Activated naive CD8-positive, alpha-beta T cell treated with anti-CD3 and anti-CD28 coated beads, Interleukin-2, amount 10 ng/mL, durations not matched to agents 7 days and 5 days (primary cell): ENCODE results near the gene STT3B. TPM values are rescaled to one million over a fixed set of nuclear protein-coding genes. Genes with fewer than 3 reads are reported as not detected.
"Not testable (repeated sequence)": the region's sequence is repeated elsewhere in the genome, so short reads cannot be mapped to it uniquely, and the experiment has no call there.

ENCODE experiments used
- ATAC-seq: fragments of 150-1000 bp; cut with Tn5 transposase; one replicate; pipeline ENCODE4 v1.10.0; 2021; ENCODE audit warnings: low read depth, moderate library complexity
- POLR2A ChIA-PET: fragments of 350-600 bp; sonication (Branson Sonifier 250); formaldehyde crosslinking; loops from one replicate; lab custom pipeline; 2021; ENCODE audit warnings: antibody characterized with exemption; lab: Charles Lee
- DNase-seq: peaks from one replicate; pipeline ENCODE4 v3.0.0; 2021
- H3K27ac Mint-ChIP-seq: one replicate; pipeline ENCODE4 v1.8.0; 2022; ENCODE audit warnings: mild to moderate bottlenecking, mixed read lengths
- H3K27me3 Mint-ChIP-seq: one replicate; pipeline ENCODE4 v1.8.0; 2022; ENCODE audit warnings: mild to moderate bottlenecking, moderate library complexity, mixed read lengths
- H3K36me3 Mint-ChIP-seq: one replicate; pipeline ENCODE4 v1.8.0; 2021; ENCODE audit warnings: mild to moderate bottlenecking, mixed read lengths
- H3K4me1 Mint-ChIP-seq: one replicate; pipeline ENCODE4 v1.8.0; 2021; ENCODE audit warnings: mixed read lengths
- H3K4me3 Mint-ChIP-seq: one replicate; pipeline ENCODE4 v1.8.0; 2022; ENCODE audit warnings: mild to moderate bottlenecking, moderate library complexity, mixed read lengths
- H3K9me3 Mint-ChIP-seq: one replicate; pipeline ENCODE4 v1.8.0; 2021; ENCODE audit warnings: mixed read lengths
- total RNA-seq, 2 experiments: library from RNA; stranded (reverse); gene quantifications; one replicate each; pipeline ENCODE4 v1.2.3, GENCODE V29; 2021

The STT3B gene
- total RNA-seq, 2 experiments from 2014 or later, result 123 to 131 TPM

DNA sequence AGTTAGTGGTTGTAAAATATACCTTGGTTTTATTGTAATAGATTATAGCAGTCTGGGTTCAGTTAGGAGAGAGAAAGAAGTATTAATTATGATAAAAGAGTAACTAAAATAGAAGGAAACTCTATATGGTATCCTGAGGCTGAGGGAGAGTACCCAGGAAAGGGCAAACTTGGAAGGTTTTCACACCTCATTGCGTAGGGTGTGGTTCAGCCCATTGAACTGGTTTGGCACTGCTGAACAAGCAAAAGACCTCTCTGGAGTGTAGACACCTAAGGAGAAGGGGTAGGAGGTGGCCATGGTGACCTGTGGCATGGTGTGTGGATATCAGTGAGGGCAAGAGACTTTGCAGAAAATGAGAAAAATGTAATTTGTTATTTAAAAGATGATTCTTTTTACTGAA, 63.5 kb downstream of the STT3B start:
- H3K4me1 Mint-ChIP-seq, result peaks cover 19% of the 10 kb centered on the region
- ATAC-seq (no peak), DNase-seq (no peak)
- POLR2A ChIA-PET, result no interaction called here
- H3K27ac Mint-ChIP-seq, result peak overlapping the region; percentile 62
- peaks cover 67% of the 10 kb centered on the region for H3K36me3 Mint-ChIP-seq
- H3K9me3 Mint-ChIP-seq, result peaks cover 12% of the 10 kb centered on the region
- no peaks in the 10 kb centered on the region for H3K27me3 Mint-ChIP-seq
- H3K4me3 Mint-ChIP-seq, result no peak overlapping the region

GRCh38 chr3:31600431-31600830, 67.7 kb downstream of the STT3B start:
- Mint-ChIP-seq H3K4me3 (no peak overlapping the region), H3K4me1 (peaks cover 12% of the 10 kb centered on the region), H3K36me3 (peaks cover 68% of the 10 kb centered on the region), H3K27me3 (no peaks in the 10 kb centered on the region), H3K9me3 (peaks cover 8% of the 10 kb centered on the region), H3K27ac (no peak overlapping the region)
- POLR2A ChIA-PET, result interaction anchor here (2.2 kb wide), 1 partner anchor 68 kb away, joined by 5 read pairs; the partner anchor contains the start of gene STT3B
- ATAC-seq (no peak), DNase-seq (no peak)

GRCh38 chr3:31605333-31605732, 72.6 kb downstream of the STT3B start:
- DNase-seq, POLR2A ChIA-PET, H3K27me3 Mint-ChIP-seq, ATAC-seq, H3K27ac Mint-ChIP-seq, H3K4me3 Mint-ChIP-seq: not testable (repeated sequence)
- peaks cover 18% of the 10 kb centered on the region for H3K4me1 Mint-ChIP-seq
- peaks cover 82% of the 10 kb centered on the region for H3K36me3 Mint-ChIP-seq
- peaks cover 22% of the 10 kb centered on the region for H3K9me3 Mint-ChIP-seq

- Mint-ChIP-seq H3K27me3 (no peaks in the 10 kb centered on the region), H3K4me3 (no peak overlapping the region), H3K9me3 (peaks cover 22% of the 10 kb centered on the region), H3K36me3 (peaks cover 79% of the 10 kb centered on the region), H3K27ac (no peak overlapping the region), H3K4me1 (peaks cover 17% of the 10 kb centered on the region)
- DNase-seq (no peak), ATAC-seq (no peak)
- POLR2A ChIA-PET, result no interaction called here
Measured at GRCh38 chr3:31606453-31606852, 73.7 kb downstream of the STT3B start.

- H3K27ac Mint-ChIP-seq, result no peak overlapping the region
- H3K4me1 Mint-ChIP-seq, result peaks cover 14% of the 10 kb centered on the region
- POLR2A ChIA-PET, result no interaction called here
- peaks cover 10% of the 10 kb centered on the region for H3K9me3 Mint-ChIP-seq
- H3K27me3 Mint-ChIP-seq, result no peaks in the 10 kb centered on the region
- H3K4me3 Mint-ChIP-seq, result no peak overlapping the region
- ATAC-seq (no peak), DNase-seq (no peak)
- peaks cover 58% of the 10 kb centered on the region for H3K36me3 Mint-ChIP-seq
Measured at GRCh38 chr3:31610700-31611275, 78.1 kb downstream of the STT3B start.

DNA sequence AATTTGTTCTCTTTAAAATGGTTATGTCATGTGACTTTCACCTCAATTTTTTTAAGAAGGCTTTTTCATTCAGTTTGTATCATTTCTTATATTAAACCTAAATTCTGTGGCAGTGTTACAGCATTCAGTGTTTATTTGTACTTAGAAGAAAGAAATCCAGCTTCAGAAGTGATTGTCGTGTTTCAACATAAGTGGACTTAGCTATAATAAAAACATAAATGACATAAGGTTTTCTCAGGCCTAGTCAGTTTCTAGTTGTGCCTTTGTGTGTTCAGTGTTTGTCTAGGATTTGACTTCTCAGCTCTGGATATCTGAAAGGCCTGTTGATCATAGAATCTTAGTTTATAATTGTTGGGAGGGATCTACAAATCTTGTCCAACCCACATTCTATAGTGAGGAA, 80.5 kb downstream of the STT3B start:
- H3K27me3 Mint-ChIP-seq, result no peaks in the 10 kb centered on the region
- peaks cover 9% of the 10 kb centered on the region for H3K4me1 Mint-ChIP-seq
- DNase-seq (no peak), ATAC-seq (no peak)
- peaks cover 44% of the 10 kb centered on the region for H3K36me3 Mint-ChIP-seq
- H3K4me3 Mint-ChIP-seq, result no peak overlapping the region
- H3K27ac Mint-ChIP-seq, result no peak overlapping the region
- POLR2A ChIA-PET, result no interaction called here
- H3K9me3 Mint-ChIP-seq, result no peaks in the 10 kb centered on the region

- peaks cover 41% of the 10 kb centered on the region for H3K36me3 Mint-ChIP-seq
- H3K27ac Mint-ChIP-seq, result no peak overlapping the region
Measured at GRCh38 chr3:31613654-31614053, 80.9 kb downstream of the STT3B start.

GRCh38 chr3:31614162-31614921, 81.6 kb downstream of the STT3B start:
- POLR2A ChIA-PET, result no interaction called here
- no peak for ATAC-seq
- no peaks in the 10 kb centered on the region for H3K27me3 Mint-ChIP-seq
- no peaks in the 10 kb centered on the region for H3K9me3 Mint-ChIP-seq
- no peak overlapping the region for H3K27ac Mint-ChIP-seq
- no peak for DNase-seq
- no peaks in the 10 kb centered on the region for H3K4me1 Mint-ChIP-seq
- H3K36me3 Mint-ChIP-seq, result peaks cover 43% of the 10 kb centered on the region
- no peak overlapping the region for H3K4me3 Mint-ChIP-seq

More at GRCh38 chr3:31613654-31614053, 80.9 kb downstream of the STT3B start:
- no peak for ATAC-seq
- Mint-ChIP-seq H3K9me3 (no peaks in the 10 kb centered on the region), H3K4me3 (no peak overlapping the region), H3K4me1 (peaks cover 4% of the 10 kb centered on the region), H3K27me3 (no peaks in the 10 kb centered on the region)
- POLR2A ChIA-PET, result no interaction called here
- DNase-seq, result no peak

GRCh38 chr3:31615071-31615875, 82.5 kb downstream of the STT3B start:
- Mint-ChIP-seq H3K27ac (no peak overlapping the region), H3K36me3 (peaks cover 42% of the 10 kb centered on the region), H3K9me3 (no peaks in the 10 kb centered on the region), H3K4me1 (no peaks in the 10 kb centered on the region), H3K4me3 (no peak overlapping the region), H3K27me3 (no peaks in the 10 kb centered on the region)
- POLR2A ChIA-PET, result no interaction called here
- no peak for ATAC-seq
- no peak for DNase-seq

DNA sequence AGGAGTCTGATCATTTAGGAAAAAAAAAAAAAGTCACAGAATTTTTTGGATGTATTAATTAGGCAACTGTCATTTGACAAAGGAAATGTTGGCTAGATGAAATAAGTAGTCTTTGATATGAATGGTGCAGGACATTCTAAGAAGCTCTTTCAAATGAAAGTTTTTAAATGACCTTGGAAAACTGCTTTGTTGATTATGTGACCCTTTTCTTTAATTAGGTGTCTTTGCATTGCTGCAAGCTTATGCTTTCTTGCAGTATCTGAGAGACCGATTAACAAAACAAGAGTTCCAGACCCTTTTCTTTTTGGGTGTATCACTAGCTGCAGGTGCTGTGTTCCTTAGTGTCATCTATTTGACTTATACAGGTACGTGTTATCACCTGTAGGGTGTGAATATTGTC, 84.0 kb downstream of the STT3B start:
- Mint-ChIP-seq H3K4me1 (peaks cover 2% of the 10 kb centered on the region), H3K27ac (no peak overlapping the region), H3K36me3 (peaks cover 45% of the 10 kb centered on the region), H3K27me3 (no peaks in the 10 kb centered on the region), H3K9me3 (no peaks in the 10 kb centered on the region), H3K4me3 (no peak overlapping the region)
- DNase-seq (no peak), ATAC-seq (no peak)
- POLR2A ChIA-PET, result no interaction called here

DNA sequence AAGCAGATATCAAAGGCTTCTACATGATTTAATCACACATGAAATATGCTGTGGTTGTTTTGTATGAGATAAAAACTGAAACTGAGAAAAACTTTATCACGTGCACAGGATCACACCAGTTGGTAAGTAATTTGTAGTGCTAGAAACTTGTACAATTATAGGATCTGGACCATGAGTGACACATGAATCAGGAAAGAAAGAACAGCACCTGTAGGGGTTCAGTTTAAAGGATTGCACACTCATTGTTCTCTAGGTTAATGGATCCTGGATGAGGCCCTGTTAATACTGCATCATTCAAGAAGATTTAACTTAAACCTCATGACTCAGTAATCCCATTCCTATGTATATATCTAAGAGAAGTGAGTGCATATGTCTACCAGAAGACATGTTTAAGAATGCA, 87.9 kb downstream of the STT3B start:
- DNase-seq (no peak), ATAC-seq (no peak)
- H3K27me3 Mint-ChIP-seq, result no peaks in the 10 kb centered on the region
- no peak overlapping the region for H3K27ac Mint-ChIP-seq
- H3K4me3 Mint-ChIP-seq, result no peak overlapping the region
- peaks cover 46% of the 10 kb centered on the region for H3K36me3 Mint-ChIP-seq
- H3K9me3 Mint-ChIP-seq, result no peaks in the 10 kb centered on the region
- POLR2A ChIA-PET, result no interaction called here
- H3K4me1 Mint-ChIP-seq, result peaks cover 6% of the 10 kb centered on the region

DNA sequence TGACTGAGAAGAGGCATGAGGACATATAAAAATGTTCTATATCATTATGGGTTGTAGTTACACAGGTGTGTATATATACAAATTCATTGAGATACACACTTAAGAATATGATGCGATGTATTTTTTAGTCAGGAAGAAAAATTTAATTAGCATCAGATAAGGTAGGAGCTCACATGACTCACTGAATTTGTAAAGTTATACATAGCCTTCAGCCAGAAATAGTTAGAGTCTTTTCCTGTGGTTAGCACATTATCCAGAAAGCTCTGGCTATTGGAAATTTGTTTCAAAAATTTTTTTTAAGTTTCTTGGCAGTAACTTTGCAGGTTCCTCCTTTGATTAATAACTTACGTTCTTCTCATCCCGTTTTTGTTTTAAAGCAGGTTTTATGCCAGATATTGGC, 88.6 kb downstream of the STT3B start:
- H3K9me3 Mint-ChIP-seq, result no peaks in the 10 kb centered on the region
- no peak for ATAC-seq
- DNase-seq, result no peak
- H3K27me3 Mint-ChIP-seq, result no peaks in the 10 kb centered on the region
- H3K36me3 Mint-ChIP-seq, result peaks cover 48% of the 10 kb centered on the region
- H3K27ac Mint-ChIP-seq, result no peak overlapping the region
- POLR2A ChIA-PET, result no interaction called here
- peaks cover 6% of the 10 kb centered on the region for H3K4me1 Mint-ChIP-seq
- H3K4me3 Mint-ChIP-seq, result no peak overlapping the region

DNA sequence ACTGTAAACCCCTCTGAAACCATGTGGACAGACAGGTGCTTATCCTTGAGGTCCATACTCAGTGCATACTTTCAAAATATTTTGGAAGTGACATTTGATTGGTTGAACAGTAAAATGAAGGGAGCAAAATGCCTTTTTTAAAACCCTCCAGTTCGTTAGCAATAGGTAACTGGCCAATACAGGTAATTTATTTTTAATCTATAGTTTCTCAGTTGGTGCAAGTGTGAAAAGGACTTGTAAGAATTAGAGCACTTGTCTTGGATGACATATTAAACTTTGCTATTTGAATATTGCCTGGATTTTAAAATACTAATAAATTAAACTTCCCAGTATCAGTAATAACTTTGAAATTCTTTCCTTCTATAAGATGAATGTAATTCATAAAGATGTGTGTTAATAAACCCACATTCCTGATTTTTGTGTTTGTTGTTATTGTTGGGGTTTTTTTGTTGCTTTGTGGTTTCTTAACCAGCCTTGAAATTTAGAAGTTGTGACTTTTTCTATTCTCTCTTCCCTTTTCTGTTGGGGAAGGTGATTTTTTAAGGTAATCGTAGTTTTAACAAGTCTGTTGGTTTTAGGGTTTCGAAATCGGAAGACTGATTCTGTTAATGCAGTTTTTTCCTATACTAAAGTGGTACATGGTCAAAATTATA, 90.0 kb downstream of the STT3B start:
- POLR2A ChIA-PET, result no interaction called here

More for the DNA sequence above, 90.0 kb downstream of the STT3B start:
- H3K27me3 Mint-ChIP-seq, result no peaks in the 10 kb centered on the region
- peaks cover 52% of the 10 kb centered on the region for H3K36me3 Mint-ChIP-seq
- DNase-seq (no peak), ATAC-seq (no peak)
- no peak overlapping the region for H3K27ac Mint-ChIP-seq
- no peaks in the 10 kb centered on the region for H3K9me3 Mint-ChIP-seq
- peaks cover 6% of the 10 kb centered on the region for H3K4me1 Mint-ChIP-seq
- no peak overlapping the region for H3K4me3 Mint-ChIP-seq
